T-helper 2 cell (primary cell): ENCODE results near the gene ELL3.
"Not testable (repeated sequence)": the region's sequence is repeated elsewhere in the genome, so short reads cannot be mapped to it uniquely, and the experiment has no call there.

Source experiments
- DNase-seq, 5 experiments: peaks; one replicate each; pipeline versions ENCODE4 v3.0.0 to v3.0.0-alpha.2; 2012 to 2022
- total RNA-seq, 2 donors: gene quantifications; one replicate each; lab custom pipeline; 2026; lab: John Stamatoyannopoulos, UW

The ELL3 gene, protein sequence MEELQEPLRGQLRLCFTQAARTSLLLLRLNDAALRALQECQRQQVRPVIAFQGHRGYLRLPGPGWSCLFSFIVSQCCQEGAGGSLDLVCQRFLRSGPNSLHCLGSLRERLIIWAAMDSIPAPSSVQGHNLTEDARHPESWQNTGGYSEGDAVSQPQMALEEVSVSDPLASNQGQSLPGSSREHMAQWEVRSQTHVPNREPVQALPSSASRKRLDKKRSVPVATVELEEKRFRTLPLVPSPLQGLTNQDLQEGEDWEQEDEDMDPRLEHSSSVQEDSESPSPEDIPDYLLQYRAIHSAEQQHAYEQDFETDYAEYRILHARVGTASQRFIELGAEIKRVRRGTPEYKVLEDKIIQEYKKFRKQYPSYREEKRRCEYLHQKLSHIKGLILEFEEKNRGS
- total RNA-seq, result 0 to 0.27 reads per million in 2 donors

DNA sequence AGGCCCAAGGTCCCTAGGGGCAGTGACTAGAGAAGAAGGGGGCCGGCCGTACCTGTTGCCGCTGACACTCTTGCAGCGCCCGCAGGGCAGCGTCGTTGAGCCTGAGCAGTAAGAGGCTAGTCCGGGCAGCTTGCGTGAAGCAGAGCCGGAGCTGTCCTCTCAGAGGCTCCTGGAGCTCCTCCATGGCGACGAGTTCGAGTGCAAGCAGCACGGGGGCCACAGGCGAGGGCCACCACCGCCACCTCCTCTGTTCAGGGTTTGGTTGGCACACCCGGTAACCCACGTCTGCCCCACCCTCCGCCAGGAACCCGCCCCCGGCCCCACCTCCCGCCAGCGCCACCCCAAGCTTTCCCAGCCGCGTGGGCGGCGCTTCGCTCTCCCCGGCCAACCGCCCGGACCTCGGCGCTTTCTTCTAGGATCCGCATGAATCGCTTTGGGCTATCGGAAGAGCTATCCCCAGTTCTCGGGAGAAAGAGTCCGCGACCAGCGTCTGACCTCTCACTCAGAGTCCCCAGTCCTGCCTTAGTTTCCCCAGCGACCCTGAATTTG is at the start of gene ELL3:
Gene ELL3 (minus strand): TSS at position 249 of the 549 bp plus-strand sequence. CDS start 65 bp downstream, at position 184.
- DNase-seq, result peak; percentile 52 to 82 (median 68)

DNA sequence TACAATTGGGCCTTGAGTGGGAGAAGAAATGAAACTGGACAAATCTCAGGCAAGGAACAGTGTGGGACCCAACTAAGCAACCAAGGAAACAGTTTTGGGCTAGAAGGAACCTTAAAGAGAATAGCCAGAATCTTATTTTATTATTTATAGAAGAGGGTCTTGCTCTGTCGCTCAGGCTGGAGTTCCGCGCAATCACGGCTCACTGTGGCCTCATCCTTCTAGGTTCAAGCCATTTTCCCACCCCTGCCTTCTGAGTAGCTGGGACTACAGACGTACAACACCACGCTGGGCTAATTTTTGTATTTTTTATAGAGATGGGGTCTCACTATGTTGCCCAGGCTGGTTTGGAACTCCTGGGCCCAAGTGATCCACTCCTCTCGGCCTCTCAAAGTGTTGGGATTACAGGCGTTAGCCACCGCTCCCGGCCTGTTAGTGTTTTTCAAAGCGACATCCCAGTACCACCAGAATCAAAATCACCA is 49.3 kb upstream of the ELL3 start:
- DNase-seq, result no peak

DNA sequence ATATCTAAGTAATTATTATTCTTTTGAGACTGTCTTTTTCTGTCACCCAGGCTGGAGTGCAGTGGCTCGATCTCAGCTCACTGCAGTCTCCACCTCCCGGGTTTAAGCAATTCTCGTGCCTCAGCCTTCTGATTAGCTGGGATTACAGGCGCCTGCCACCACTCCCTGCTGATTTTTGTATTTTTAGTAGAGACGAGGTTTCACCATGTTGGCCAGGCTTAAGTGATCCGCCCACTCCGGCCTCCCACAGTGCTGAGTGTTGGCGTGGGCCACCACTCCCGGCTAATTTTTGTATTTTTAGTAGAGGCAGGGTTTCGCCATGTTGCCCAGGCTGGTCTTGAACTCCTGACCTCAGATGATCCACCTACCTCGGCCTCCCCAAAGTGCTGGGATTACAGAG is 48.5 kb upstream of the ELL3 start:
- not testable (repeated sequence) for DNase-seq

DNA sequence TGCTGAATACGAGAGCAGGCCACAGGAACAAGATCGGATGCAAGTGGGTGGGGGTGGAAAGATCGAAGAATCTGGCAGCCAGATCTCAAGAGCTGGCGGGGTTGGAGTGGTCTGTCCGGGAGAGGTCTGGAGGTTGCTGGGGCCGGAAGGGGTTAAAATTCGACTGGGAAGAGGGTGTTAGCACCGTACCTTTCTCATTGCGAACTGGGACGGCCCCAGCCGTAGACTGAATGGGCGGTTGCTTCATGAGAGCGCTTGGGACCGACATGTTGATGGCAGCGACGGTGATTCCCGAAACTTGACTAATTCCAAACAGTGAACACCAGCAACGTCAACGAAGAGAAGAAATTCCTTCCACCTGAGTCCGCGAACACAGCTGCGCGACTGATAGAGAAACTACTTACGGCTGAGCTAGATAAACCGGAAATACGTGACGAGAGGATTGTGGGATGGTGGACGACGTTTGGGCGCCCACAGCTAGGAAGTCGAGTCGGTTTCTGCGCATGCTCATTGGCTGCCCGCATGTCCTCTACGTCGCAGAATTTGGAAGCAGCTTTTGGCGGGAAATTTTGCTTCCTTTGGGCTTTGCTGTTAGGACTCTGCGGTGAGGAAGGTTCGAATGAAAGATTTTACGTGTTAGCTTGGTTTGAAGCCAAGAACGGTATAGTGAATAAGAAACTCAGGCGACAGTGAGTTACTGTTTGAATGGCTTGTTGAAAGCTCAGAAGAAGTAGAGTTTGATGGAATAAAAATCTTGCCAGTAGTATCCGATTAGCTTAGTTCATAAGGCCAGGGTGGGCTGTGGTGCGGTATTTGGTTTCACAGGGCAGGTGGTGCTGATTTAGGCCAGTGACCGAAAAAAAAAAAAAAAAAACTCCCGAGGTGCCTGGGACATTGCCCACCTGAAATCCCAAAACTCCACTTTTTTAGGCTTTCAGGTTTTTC is 47.8 kb upstream of the ELL3 start, which contains the start of gene MFAP1:
Gene MFAP1 (minus strand): TSS at position 389 of the 945 bp plus-strand sequence. CDS start 121 bp downstream, at position 268.
- DNase-seq, result peak; percentile 75 to 98 (median 87)

DNA sequence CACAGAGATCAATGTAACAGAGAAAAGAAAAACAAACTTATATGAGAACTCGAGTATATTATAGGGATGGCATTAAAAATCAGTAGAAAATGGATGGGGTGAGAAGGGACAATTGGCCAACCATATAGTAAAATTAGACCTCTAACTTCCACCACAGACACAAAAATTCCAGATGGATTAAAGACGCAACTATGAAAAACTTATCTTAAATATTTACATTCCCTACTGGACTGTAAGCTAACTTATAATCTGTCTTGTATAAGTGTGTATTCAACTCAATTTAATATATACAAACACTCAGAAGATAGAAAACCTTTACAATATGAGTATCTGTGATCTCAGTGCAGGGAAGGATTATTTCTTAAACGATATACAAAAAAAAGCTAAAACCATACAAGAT is 44.7 kb upstream of the ELL3 start:
- DNase-seq, result no peak

DNA sequence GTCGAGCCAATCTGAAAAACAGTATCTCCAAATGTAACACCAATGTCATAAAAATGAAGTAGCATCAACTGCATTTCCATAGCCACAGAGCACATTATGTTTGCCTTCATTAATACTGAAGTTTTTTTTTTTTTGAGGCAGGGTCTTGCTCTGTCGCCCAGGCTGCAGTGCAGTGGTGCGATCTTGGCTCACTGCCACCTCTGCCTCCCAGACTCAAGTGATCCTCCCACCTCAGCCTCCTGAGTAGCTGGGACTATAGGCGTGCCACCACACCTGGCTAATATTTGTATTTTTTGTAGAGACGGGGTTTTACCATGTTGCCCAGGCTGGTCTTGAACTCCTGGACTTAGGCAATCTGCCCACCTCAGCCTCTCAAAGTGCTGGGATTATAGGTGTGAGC is 38.3 kb upstream of the ELL3 start:
- not testable (repeated sequence) for DNase-seq

DNA sequence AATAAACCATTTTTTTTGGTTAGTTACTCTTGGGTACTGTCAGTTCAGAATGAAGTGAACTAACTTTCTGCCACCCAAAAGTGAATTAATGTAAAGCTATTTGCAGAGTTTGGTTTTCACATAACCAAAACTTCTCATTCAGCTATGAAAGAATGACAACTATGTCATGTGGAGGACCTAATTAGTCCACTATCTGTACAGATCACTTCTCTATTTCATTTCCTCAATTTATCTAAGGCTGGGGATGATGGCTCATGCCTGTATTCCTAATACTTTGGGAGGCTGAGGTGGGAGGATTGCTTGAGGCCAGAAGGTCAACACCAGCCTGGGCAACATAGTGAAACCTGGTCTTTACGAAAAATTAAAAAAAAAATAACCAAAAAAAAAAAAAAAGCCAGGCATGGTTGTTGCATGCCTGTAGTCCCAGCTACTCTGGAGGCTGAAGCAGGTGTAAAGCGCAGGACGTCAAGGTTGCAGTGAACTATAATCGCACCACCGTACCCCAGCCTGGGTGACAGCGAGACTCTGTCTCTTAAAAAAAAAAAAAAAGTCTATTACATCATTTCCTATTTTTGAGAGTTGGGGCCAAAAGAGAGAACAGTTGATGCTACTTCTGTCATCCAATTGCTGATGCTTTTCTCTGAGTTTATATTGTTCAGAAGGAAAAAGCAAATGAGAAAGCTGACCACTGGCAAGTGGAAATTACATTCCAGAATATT is 32.4 kb upstream of the ELL3 start:
- no peak for DNase-seq

DNA sequence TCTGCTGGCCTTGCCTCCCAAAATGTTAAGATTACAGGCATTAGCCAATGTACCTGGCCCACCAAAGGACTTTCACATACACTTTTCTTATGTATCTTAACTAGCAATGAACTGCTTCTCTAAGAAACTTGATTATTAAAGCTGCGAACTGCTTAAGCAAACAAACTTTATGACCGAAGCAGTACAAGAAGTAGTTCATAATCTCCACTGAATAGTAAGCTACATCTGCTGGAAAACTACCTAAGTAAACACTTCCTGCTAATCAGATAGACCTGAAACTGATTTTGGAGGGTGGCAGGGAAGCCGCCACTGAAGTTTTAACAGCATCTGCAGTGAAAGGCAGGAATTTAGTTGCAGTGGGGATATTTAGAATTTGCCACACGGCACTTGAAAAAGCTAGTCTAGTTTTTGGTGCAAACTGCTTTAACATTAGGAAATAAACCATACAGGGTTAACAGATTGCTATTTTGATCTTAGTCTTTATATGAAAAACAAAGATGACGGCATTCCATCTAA is 31.7 kb upstream of the ELL3 start:
- no peak for DNase-seq

DNA sequence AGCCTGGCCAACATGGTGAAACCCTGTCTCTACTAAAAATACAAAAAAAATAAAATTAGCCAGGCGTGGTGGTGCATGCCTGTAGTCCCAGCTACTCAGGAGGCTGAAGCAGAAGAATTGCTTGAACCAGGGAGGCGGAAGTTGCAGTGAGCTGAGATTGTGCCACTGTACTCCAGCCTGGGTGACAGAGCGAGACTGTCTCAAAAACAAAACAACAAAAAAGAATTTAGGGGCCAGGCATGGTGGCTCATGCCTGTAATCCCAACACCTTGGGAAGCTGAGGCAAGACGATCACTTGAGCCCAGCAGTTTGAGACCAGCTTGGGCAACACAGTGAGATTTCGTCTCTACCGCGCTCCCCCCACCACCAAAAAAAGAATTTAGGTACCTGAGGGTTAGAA is 25.9 kb upstream of the ELL3 start:
- DNase-seq, result not testable (repeated sequence)

DNA sequence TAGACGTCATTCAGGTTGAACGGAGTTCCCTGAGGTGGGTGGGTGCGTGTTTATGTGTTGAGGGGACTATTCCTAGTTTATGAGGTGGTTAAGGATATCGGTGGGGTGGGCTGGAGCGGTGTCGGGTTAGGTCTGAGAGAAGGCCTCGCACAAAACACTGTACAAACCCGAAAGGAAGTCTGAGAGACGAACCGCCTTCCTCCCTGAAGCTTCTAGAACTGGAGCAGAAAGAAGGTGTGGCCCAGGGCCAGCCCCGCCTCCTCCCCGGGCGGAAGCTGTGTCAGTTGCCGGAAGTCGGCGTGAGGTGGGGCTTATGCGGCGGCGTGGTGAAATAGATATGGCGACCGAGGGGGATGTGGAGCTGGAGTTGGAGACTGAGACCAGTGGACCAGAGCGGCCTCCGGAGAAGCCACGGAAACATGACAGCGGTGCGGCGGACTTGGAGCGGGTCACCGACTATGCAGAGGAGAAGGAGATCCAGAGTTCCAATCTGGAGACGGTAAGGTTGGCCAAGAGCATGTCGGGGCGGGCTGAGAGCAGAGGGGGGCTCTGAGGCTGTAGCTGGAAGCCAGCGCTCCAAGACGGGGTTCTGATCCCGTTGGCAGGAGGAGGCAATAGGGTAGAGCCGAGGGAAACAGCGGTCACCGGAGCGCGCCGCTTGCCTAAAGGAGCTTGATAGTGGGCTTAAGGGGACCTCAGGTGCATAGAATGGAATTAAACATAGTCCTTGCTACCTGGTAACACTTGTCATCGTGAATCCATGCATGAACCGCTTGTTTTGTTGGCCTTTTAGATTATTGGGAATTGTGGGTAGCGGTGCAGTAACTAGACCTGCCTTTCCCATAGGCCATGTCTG is 23.7 kb upstream of the ELL3 start, which contains the start of gene HYPK:
Gene HYPK (plus strand): TSS at position 314 of the 856 bp plus-strand sequence. CDS start 24 bp downstream, at position 338.
- DNase-seq, result peak; percentile 77 to 94 (median 86)

DNA sequence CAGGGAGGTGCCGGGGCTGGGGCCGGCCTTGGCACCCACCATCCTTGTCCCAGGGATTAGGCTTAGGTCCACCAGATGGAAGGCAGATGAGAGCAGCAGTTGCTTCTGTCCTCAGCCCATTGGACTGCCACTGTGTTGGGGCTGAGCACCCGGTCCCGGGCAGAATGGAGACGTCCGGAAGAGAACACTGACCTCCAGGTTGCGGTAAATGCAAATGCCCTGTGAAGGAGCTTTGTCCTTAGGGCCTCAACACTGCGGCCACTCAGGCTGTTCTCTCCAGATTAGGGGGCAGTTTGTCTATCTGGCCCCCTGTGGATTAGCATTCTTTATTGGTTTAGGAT is 23.1 kb upstream of the ELL3 start, which contains the start of gene SERINC4:
Gene SERINC4 (minus strand): TSS at position 276 of the 341 bp plus-strand sequence. CDS start 234 bp downstream, at position 42.
- no peak for DNase-seq

DNA sequence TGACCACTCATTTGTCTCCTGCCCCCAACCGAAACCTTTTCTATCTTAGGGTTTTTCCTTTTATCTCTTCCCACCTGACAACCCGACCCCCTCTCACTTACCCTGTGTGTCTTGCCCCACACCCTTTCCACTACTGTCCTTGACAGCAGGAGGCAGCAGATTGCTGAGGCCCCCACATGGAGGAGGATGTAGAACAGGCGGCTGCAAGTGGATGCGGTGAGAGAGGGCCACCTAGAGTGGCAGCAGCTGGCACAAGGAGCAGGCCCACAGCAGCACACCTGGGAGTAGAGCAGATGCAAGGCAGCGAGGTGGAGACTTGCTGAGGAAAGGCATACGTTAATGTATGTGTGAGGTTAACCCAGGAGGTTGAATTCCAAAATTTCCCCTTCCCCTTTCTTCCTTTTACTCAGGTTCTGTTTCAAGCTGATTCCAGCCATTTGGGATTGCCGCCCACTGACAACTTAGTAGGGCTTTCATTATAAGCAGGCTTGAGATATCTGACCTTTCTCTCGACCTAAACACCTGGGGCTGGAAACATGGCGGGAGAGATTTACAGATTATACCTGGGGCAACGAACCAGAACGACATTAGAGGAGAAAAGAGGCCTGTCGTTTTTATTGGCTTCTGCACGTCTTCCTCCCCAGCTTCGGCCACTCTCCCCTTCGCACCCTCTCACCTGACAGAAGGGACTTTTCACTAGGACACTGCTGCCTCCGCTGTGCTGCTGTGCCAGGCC is 22.6 kb upstream of the ELL3 start:
- DNase-seq, result no peak

DNA sequence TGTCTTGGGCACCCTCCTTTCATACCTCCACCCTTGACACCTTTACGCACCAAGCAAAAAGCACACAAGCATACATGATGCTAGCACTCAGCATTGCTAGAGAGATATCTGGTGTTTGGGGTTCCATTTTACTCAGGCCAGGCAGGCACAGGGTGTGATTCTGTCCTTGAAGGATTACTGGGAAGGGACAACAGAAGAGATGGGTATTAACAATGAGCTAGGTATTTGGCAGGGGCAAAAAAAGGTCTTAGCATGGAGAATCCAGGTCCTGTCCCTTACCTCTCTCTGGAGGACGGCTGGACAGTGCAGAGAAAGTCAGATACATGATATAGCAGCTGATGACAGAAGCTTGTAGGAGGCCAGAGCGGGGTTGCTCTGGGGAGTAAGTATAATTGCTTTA is 19.8 kb upstream of the ELL3 start:
- DNase-seq, result no peak

DNA sequence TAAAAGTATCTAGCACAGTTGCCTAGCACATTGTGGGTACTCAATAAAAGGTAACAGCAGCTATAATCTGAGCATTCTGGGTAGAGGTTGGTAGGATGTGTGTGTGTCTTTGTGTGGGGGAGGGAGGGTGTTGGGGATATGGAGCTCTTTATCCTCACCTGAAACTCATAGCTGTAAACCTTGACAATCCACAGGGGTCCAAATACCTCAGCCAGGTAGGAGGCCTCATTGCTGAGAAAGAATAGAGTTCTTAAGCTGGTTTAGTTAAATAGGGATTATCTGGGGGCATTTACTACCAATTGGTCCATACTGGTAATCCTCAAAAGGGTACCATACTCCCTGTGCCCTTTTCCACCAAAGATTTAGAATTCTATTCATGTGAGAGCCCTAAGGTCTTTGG is 19.2 kb upstream of the ELL3 start:
- DNase-seq, result no peak

DNA sequence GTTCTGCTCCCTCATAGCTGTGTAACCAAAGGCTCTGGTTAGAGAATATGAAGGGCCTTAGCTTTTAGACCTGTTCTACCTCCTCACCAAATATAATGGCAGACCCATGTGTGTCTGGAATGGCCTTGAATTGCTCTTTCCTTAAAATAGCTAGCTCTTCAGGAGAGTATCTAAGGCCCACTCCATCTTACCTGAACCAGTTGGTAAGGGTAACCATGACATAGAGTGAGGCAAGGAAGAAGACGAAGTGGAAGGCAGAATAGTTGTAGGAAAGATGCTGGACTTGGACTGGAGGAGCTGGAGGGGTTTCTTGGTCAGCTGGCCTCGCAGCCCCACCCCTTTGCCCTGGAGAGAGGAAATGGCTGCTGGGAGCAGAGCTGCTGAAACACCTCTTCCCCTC is 18.4 kb upstream of the ELL3 start:
- no peak for DNase-seq

DNA sequence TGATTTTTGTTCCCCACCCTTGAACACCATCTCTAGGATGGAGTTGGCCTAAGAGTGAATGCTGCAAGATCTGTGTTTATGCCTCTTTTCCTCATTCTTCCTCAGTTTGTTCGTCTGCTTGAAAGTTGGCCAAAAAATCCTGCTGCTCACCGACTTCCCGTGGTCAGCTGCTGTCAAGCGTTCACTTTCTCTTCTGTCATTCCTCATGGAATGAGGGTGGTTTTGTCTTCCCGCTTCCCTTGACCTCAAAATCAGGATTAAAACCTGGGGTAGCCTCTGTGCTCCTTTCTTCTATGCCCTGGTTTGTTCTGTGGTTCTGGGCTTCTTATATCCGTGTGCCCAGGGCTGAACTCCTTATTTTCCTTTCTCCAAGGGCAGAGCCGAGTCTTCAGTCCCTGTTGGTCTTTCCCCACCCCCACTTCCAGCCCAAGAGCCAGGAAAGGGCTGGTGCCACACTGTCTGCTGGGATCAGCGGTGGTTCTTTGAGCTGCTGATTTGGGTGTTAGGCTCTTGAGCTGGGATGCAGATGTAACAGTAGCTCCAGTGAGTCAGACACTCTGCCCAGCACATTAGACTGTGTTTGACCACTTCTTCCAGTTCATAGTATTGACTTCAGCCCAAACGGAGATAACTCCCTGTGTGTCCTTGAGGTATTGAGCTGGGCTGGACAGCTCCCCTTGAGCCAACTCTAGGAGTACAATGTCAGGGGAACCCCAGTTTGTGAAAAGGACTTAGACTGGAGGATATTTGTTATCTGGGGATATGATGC is 17.7 kb upstream of the ELL3 start:
- no peak for DNase-seq

DNA sequence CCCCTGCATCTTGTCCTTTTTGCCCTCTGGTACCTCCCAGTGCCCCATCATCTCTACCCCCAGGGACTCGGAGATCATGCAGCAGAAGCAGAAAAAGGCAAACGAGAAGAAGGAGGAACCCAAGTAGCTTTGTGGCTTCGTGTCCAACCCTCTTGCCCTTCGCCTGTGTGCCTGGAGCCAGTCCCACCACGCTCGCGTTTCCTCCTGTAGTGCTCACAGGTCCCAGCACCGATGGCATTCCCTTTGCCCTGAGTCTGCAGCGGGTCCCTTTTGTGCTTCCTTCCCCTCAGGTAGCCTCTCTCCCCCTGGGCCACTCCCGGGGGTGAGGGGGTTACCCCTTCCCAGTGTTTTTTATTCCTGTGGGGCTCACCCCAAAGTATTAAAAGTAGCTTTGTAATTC is 16.9 kb upstream of the ELL3 start:
- no peak for DNase-seq

DNA sequence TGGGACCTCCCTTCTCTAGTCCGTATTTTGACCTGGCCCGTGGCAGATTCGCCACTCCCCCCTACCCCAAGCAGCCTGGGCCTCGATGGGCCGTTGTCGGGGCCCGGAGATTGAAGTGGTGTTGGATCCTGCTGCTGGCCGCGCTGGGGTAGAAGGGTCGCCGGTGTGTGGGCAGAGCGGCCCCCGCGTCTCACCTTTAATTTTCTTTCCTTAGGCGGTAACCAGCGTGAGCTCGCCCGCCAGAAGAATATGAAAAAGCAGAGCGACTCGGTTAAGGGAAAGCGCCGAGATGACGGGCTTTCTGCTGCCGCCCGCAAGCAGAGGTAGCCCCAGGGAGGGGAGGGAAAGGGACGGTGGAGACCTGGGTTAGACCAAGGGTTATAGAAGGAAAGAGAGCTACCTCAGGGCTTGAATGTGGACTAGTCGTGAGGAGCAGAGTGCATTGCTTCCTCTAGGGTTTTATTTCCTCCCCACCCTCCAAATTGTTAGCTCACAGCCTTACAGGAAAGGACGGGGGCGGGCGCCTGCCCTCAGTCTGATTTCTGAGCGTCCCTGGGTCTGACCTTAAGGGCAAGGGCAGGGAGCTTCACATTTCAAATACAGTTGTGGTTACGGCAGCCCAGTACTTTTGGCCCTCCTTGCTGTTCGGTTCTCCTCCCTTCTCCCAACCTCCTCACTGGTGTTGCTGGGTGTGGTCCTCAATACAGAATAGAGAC is 16.2 kb upstream of the ELL3 start:
- peak in 2 of 5 experiments; percentile 6 to 58 for DNase-seq
